H1 (cell line): ENCODE measurements around the gene MCL1. TPM values are rescaled to one million over a fixed set of nuclear protein-coding genes. Genes with fewer than 3 reads are reported as not detected.

ENCODE experiments used
- EGR1 ChIP-seq: IDR thresholded peaks from 2 replicates; pipeline ENCODE4 v1.6.1; 2011; ENCODE audit warnings: low read depth, low read length, borderline replicate concordance
- MAFK ChIP-seq: IDR thresholded peaks from 2 replicates; pipeline ENCODE4 v1.6.1; 2012; ENCODE audit warnings: low read depth, mild to moderate bottlenecking, improper control_type of control experiment, low read length
- polyA plus RNA-seq, 7 experiments: library from polyadenylated mRNA; depleted of rRNA in 3 of 7; stranded (reverse) in 5 of 7; unstranded in 2 of 7; fragments of >200 nt in 5 of 7; fragments of 200-250 nt in 2 of 7; gene quantifications; 1 replicate in 5 of 7; 2 replicates in 1 of 7; 4 replicates in 1 of 7; pipeline versions ENCODE4 v1.2.1 to v1.2.3, GENCODE V29; 2011 to 2013; ENCODE audit warnings: missing spikeins in 2 of 7, mixed read lengths in 2 of 7
- total RNA-seq: library from RNA; stranded (reverse); fragmentation: NEBNext Ultra II Directional; extraction: Animal tissue kit (Norgen Biotek cat#: 25700); gene quantifications from 2 replicates; pipeline ENCODE4 v1.2.1, GENCODE V29; 2021

MCL1 gene
- total and polyA plus RNA-seq, 2 of the 8 experiments (the other 6 are each of a cell fraction or from before 2014, with no cell fraction given) = 61.1 to 218 TPM

GRCh38 chr1:150528196-150528595, 51.2 kb downstream of the MCL1 start (continued):
- no peak for TF ChIP-seq EGR1
- no peak for TF ChIP-seq MAFK
